Lung microvascular endothelial cell (primary cell): Measurements from ENCODE around the gene QSER1. TPM values are rescaled to one million over a fixed set of nuclear protein-coding genes. Genes with fewer than 3 reads are reported as not detected.

Experiments
- DNase-seq, 2 donors: peaks; one replicate each; pipeline versions ENCODE4 v3.0.0 to v3.0.0-alpha.2; 2010; ENCODE audit warnings: low read depth in 2 of 2
- total RNA-seq: library from RNA; depleted of rRNA; stranded (reverse); fragments of >200 nt; gene quantifications from 2 replicates; pipeline ENCODE4 v1.2.1, GENCODE V29; 2014

QSER1 gene
- total RNA-seq, 1 donor from 2014 or later = 8.3 TPM

DNA sequence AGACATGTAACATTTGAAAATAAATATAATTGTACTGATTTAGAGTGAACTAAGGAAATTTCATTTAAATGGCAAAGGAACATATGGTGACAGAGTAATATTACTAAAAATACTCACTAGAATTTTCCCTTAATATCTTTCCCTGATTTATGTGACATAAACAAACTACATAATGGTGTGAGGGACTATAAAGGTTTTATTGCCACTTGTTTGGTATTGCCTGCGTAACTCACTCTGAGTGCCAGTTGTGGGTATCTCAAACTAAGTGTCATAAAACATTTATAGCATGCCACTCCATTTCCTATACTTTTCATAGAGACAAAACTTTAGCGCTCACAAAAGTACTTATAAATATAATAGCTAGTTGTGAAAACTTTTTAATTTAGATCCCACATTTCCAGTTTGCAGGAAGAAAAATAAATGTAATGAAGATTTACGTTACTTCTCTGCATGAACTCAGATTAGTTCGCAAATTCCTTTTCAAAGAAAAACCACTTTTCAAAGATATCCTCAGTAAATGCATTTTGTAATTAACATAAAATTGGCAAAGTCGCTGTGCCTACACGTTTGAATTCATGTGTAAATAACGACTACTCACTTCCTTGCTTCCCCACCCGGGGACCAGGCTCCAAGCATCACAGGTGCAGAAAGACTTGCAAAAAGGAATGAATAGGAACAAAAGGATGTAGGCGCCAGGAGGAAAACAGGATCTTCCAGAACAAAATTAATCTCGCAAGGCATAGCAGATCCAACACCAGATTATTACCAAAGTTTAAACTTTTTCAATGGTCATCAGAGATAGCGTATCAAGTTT, 1.6 kb upstream of the QSER1 start:
- DNase-seq = no peak

GRCh38 chr11:32891657-32892354, 805 bp upstream of the QSER1 start:
- no peak for DNase-seq

GRCh38 chr11:32893093-32893342, 407 bp downstream of the QSER1 start:
- DNase-seq = no peak

GRCh38 chr11:32893343-32894148, 935 bp downstream of the QSER1 start:
- peak; percentile 50 to 77 for DNase-seq

- DNase-seq = peak; percentile 57 to 85
Observed at GRCh38 chr11:32894149-32894827, 1.7 kb downstream of the QSER1 start.

DNA sequence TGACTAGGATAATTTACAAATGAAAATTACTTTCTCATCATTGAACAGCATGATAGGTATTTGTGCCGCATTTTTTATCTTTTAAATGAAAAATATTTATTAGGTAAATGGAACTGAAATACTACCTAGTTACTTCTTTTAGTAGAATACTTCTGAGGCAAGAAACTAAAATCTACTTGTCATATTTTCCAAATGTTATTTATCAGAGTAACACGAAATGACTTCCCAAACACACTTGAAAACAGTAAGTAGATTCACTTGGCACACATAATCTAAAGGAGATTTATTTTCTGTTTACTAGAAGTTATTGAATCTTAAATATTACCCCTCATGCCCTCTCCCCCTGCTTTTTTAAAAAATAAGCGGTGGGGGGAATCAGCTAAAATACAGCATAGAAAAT, 2.3 kb downstream of the QSER1 start:
- no peak for DNase-seq

DNA sequence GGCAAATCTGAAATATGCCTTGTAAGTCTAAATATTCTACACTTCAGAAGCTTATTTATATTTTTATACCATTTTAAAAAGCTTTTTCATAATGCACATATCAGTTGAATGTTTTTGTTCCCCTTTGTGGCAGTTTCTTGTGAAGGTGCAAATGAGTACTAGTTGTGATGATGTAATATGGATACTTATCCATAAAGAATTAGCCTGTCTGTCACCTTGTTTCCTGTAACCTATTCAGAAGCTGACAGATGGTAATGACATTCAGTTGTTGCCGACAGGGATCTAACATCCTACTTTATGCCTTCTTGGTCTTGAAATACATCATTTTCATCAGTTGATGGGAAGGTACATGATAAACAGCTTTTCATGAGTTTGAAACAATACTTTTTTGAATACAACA, 2.9 kb downstream of the QSER1 start:
- DNase-seq = no peak

DNA sequence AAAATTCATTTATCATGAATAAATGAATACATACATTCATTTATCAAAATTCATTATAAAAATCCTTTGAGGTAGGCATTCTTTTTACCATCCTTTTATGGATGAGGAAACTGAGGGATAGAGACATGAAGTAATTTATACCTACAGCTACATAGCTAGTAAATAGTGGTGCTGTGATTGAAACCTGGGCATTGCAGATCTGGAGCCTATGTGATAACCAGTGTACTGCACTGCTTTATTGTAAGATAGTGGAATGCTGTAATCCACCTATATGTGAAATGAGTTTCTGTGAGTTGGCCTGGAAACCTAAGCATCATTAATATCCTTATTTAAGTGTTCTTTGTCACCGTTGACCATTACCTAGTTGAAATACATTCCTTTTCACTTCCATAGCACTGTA, 4.5 kb downstream of the QSER1 start:
- DNase-seq = no peak

- no peak for DNase-seq
Observed at GRCh38 chr11:32899438-32899837, 6.8 kb downstream of the QSER1 start.

DNA sequence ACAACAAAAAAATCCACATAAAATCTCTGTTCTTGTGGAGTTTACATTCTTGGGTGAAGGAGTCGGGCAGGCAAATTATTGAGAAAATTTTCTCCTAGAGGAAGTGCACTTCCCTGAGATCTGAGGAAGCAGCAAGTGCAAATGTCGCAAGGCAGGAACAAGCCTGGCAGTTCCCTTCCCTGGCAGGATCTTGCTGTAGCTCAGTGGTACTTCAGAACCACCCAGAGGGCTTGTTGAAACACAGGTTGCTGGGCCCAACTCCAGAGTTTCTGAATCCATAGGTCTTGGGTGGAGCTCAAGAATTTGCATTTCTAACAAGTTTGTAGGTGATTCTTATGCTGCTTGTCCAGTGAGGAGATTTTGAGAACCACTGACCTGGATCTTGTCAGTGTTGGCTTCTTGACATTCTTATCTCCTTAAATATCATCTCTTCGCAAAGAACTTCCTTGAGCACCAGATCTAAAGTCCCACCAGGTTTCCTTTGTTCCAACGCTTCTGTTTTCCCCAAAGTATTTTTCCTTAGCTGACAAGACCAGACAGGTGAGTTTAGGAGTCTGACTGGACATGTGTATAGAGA, 9.6 kb downstream of the QSER1 start:
- no peak for DNase-seq

- DNase-seq = no peak
Observed at GRCh38 chr11:32905028-32905667, 12.5 kb downstream of the QSER1 start.

GRCh38 chr11:32908619-32909018, 16.0 kb downstream of the QSER1 start:
- DNase-seq = no peak

DNA sequence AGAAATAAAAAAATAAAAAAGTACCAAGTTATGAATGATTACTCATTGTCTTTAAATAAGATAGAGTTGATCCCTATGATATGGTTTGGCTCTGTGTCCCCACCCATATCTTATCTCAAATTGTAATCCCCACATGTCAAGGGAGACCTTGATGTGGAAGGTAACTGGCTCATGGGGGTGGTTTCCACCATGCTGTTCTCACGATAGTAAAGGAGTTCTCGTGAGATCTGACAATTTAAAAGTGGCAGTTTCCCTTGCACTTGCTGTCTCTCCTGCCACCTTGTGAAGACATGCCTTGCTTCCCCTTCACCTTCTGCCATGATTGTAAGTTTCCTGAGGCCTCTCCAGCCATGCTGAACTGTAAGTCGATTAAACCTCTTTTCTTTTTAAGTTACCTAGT, 18.8 kb downstream of the QSER1 start:
- DNase-seq = no peak

DNA sequence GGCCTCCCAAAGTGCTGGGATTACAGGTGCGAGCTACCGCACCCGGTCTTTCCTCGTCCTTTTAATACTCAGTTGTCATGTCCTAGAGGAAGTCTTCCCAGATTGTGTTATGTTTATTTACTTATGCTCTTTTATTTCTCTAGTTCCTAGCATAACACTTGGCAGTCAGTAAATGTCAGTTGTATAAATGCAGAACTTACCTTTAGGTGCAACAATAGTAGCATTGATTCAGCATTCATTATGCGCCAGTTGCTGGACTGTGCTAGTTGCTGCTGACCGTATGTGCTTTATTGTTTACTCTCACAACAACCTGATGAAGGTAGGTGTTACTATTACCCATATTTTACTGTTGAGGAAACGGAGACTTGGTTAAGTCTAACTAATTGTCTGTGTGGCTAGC, 20.8 kb downstream of the QSER1 start:
- DNase-seq = no peak

GRCh38 chr11:32916361-32916760, 23.8 kb downstream of the QSER1 start:
- DNase-seq = no peak

DNA sequence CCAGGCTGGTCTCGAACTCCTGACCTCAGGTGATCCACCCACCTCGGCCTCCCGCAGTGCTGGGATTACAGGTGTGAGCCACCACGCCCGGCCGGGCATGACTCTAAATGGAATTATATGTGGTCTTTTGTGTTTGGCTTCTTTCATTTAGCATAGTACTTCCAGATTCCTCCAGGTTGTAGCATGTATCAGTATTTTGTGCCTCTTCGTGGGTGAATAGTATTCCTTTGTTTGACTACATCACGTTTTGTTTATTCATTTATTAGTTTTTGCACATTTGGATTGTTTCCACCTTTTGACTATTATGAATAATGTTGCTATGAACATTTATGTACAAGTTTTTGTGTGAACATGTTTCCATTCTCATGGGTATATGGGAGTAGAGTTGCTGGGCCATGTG, 24.4 kb downstream of the QSER1 start:
- DNase-seq = no peak

DNA sequence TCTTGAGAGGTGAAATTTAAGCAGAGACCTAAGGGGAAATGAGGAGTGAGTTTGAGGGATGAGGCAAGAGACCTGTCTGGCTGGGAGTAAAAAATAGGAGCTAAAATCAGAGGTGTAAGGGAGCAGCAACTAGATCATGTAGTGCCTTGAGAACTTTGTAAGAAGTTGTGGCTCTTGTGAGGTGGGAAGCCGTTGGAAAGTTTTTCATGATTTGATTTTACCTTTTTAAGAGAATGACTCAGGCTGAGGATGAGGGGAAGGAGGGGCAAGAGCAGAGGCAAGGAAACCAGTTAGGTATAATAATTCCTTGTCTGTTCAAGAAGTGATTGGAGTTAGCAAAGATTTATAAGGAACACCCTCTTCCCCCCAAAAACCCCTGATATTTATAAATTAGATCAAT, 25.8 kb downstream of the QSER1 start:
- no peak for DNase-seq

GRCh38 chr11:32919338-32919737, 26.7 kb downstream of the QSER1 start:
- no peak for DNase-seq

DNA sequence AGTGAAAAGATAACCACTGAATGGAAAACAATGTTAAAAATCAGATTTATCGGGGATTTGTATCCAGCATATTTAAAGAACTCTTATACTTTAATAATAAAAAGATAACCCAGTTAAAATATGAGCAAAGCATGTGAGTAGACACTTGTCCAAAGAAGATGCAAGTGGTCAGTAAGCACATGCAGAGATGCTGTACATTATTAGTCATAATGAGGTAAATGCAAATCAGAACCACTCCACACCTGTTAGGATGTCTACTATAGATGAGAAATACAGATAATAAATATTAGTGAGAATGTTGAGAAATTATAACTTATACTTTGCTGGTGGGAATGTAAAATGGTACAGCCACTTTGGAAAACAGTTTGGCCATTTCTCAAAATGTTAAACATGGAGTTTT, 28.0 kb downstream of the QSER1 start:
- no peak for DNase-seq

- no peak for DNase-seq
Observed at GRCh38 chr11:32921204-32921603, 28.6 kb downstream of the QSER1 start.

DNA sequence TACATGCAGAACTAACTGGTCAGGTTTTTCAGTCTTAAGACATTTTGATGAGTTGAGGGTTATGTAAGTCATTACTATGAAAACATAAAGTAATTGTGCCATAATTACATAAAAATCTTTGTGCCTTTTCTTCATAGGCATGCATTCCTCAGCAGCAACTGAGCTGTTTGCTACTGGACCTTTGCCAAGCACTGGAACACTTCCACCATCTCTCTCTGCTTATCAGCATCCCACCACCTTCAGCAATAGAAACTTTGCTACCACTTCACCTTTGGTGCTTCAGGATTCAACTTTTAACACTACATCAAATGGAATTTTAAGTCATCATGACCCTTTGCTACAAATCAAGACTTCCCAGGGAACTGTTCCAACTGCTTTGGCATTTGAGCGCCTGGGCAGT, 39.0 kb downstream of the QSER1 start:
- no peak for DNase-seq
